ENCODE data around the gene ADRA2A.

DNA sequence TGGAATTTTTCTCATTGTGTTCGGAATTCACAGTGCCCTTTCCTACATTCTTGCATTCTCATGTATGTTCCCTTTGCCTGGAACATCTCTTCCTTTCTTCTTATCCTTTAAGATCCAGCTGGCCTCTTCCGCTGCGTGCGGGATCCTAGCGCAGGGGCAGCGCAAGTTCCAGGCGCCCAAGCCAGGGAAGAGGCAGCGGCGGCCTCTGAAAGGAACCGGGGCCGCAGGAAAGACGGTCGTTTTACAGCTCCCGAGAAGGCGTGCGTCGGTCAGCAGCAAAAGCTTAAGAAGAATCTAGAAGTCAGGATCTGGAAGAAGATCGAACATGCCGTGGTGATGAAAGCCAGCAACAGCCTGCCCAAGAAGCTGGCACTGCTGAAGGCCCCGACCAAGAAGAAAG, 28.0 kb downstream of the ADRA2A start:
- no peak for TF ChIP-seq ZNF792 (tag by site-specific recombination; IDR thresholded peaks at IDR 0.05)
- TF ChIP-seq ZFP37 (tag by site-specific recombination; IDR thresholded peaks at IDR 0.05) = no peak
- TF ChIP-seq, protein P1, sequence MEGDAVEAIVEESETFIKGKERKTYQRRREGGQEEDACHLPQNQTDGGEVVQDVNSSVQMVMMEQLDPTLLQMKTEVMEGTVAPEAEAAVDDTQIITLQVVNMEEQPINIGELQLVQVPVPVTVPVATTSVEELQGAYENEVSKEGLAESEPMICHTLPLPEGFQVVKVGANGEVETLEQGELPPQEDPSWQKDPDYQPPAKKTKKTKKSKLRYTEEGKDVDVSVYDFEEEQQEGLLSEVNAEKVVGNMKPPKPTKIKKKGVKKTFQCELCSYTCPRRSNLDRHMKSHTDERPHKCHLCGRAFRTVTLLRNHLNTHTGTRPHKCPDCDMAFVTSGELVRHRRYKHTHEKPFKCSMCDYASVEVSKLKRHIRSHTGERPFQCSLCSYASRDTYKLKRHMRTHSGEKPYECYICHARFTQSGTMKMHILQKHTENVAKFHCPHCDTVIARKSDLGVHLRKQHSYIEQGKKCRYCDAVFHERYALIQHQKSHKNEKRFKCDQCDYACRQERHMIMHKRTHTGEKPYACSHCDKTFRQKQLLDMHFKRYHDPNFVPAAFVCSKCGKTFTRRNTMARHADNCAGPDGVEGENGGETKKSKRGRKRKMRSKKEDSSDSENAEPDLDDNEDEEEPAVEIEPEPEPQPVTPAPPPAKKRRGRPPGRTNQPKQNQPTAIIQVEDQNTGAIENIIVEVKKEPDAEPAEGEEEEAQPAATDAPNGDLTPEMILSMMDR (tag by site-specific recombination; IDR thresholded peaks at IDR 0.05) = no peak
- TF ChIP-seq HOXD13 (CRISPR knock-in tag; IDR thresholded peaks at IDR 0.05; ENCODE audit: borderline replicate concordance) = no peak
- TF ChIP-seq, protein P2, sequence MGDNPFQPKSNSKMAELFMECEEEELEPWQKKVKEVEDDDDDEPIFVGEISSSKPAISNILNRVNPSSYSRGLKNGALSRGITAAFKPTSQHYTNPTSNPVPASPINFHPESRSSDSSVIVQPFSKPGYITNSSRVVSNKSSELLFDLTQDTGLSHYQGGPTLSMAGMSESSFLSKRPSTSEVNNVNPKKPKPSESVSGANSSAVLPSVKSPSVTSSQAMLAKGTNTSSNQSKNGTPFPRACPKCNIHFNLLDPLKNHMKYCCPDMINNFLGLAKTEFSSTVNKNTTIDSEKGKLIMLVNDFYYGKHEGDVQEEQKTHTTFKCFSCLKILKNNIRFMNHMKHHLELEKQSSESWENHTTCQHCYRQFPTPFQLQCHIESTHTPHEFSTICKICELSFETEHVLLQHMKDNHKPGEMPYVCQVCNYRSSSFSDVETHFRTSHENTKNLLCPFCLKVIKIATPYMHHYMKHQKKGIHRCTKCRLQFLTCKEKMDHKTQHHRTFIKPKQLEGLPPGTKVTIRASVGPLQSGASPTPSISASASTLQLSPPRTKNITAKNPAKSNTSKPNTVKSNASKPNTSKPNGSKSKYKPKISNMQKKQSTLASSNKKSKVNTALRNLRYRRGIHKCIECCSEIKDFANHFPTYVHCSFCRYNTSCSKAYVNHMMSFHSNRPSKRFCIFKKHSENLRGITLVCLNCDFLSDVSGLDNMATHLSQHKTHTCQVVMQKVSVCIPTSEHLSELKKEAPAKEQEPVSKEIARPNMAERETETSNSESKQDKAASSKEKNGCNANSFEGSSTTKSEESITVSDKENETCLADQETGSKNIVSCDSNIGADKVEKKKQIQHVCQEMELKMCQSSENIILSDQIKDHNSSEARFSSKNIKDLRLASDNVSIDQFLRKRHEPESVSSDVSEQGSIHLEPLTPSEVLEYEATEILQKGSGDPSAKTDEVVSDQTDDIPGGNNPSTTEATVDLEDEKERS (tag by site-specific recombination; IDR thresholded peaks at IDR 0.05) = no peak
- no peak for TF ChIP-seq ZNF114 (tag by site-specific recombination; IDR thresholded peaks at IDR 0.05)
- no peak for TF ChIP-seq SP3 (tag by site-specific recombination; IDR thresholded peaks at IDR 0.05)
- no peak for TF ChIP-seq ZNF530 (tag by site-specific recombination; IDR thresholded peaks at IDR 0.05; ENCODE audit: low read depth)
- TF ChIP-seq ZNF324 (tag by site-specific recombination; IDR thresholded peaks at IDR 0.05) = no peak
- TF ChIP-seq, protein P3, sequence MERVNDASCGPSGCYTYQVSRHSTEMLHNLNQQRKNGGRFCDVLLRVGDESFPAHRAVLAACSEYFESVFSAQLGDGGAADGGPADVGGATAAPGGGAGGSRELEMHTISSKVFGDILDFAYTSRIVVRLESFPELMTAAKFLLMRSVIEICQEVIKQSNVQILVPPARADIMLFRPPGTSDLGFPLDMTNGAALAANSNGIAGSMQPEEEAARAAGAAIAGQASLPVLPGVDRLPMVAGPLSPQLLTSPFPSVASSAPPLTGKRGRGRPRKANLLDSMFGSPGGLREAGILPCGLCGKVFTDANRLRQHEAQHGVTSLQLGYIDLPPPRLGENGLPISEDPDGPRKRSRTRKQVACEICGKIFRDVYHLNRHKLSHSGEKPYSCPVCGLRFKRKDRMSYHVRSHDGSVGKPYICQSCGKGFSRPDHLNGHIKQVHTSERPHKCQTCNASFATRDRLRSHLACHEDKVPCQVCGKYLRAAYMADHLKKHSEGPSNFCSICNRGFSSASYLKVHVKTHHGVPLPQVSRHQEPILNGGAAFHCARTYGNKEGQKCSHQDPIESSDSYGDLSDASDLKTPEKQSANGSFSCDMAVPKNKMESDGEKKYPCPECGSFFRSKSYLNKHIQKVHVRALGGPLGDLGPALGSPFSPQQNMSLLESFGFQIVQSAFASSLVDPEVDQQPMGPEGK (tag by site-specific recombination; IDR thresholded peaks at IDR 0.05) = no peak

All from HEK293 (cell line).